ENCODE results near the gene ITGAD.

Gene ITGAD

GRCh38 chr16:31365131-31365865 lies 27.8 kb upstream of the ITGAD start:
- peak in 1 of 2 donors; percentile 52 for DNase-seq

DNA sequence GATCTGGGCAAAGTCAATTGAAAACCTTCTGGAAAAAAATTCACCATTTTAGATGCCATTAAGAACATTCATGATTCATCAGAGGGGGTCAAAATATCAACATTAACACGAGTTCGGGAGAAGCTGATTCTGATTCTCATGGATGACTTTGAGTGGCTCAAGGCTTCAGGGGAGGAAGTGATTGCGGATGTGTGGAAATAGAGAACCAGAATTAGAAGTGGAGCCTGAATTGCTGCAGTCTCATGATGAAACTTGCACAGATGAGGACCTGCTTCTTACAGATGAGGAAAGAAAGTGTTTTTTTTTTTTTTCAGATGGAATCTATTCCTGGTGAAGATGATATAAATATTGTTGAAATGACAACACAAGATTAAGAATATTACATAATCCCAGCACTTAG lies 25.3 kb upstream of the ITGAD start:
- DNase-seq, result peak in 1 of 2 donors; percentile 45

DNA sequence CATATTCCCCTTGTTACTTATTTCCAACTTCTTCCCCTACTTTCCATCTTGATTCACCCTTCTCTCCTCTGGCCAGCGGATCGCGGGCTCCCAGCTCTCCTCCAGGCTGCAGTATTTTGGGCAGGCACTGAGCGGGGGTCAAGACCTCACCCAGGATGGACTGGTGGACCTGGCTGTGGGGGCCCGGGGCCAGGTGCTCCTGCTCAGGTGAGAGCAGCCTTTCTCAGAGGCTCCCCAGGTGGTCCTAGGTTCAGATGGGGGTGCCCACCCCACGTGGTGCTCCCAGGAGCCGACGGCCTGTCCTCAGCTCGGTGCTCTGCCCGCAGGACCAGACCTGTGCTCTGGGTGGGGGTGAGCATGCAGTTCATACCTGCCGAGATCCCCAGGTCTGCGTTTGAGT lies 22.1 kb upstream of the ITGAD start:
- DNase-seq, result no peak

DNA sequence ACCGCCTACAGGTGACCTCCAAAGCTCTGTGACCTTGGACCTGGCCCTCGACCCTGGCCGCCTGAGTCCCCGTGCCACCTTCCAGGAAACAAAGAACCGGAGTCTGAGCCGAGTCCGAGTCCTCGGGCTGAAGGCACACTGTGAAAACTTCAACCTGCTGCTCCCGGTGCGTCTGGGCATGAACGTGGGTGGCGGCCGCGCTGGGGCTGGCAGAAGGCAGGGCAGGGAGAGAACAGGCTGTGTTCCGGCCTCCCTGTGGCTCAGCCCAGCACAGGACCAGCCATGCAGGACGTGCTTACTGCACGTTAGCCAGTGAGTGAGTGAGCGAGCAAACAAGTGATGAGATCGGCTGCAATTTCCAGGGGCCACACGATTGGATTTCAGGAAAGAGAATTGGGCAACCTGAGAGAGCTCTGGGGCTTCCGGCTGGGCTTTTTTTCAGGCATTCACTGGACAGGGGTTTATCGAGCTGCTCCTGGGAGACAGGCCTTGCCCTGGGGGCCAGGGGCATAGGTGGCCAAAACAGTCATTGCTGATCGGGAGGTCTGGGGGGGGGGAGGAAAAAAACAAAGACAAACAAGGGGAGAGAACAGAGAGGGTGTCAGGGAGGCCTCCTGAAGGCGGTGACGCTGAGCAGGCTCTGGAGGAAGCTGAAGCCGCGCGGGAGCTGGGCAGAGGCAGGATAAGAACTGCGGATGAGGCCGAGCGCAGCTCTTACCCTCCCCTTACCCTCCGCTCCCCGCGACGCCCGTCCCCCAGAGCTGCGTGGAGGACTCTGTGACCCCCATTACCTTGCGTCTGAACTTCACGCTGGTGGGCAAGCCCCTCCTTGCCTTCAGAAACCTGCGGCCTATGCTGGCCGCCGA lies 21.3 kb upstream of the ITGAD start:
- no peak for DNase-seq

DNA sequence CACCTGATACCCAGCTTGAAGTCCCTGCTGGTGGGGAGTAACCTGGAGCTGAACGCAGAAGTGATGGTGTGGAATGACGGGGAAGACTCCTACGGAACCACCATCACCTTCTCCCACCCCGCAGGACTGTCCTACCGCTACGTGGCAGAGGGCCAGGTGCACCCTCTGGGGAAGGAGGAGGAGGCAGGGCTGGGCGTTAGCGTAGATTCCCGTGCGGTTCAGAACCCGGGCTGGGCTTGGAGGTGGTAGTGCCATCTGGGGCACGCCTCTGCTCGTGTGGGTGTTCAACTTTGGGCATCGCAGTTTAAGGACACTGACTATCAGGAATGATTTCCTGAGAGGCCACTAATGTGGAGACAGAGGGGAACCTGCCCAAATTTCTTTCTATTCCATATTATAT lies 19.9 kb upstream of the ITGAD start:
- DNase-seq, result no peak

- no peak for DNase-seq
Measured at GRCh38 chr16:31375231-31375630, 17.9 kb upstream of the ITGAD start.

DNA sequence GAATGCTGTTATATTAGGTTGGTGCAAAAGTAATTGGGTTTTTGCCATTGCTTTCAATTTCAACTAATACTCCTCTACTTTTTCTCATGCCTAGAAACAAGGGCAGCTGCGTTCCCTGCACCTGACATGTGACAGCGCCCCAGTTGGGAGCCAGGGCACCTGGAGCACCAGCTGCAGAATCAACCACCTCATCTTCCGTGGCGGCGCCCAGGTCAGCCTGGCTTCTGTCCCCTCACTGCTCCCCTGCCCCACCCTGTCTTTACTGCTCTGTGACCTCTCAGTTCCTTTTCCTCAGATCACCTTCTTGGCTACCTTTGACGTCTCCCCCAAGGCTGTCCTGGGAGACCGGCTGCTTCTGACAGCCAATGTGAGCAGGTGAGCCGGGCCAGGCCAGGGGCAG lies 16.4 kb upstream of the ITGAD start:
- DNase-seq, result no peak

- no peak for DNase-seq
Measured at GRCh38 chr16:31377210-31377903, 15.8 kb upstream of the ITGAD start.

DNA sequence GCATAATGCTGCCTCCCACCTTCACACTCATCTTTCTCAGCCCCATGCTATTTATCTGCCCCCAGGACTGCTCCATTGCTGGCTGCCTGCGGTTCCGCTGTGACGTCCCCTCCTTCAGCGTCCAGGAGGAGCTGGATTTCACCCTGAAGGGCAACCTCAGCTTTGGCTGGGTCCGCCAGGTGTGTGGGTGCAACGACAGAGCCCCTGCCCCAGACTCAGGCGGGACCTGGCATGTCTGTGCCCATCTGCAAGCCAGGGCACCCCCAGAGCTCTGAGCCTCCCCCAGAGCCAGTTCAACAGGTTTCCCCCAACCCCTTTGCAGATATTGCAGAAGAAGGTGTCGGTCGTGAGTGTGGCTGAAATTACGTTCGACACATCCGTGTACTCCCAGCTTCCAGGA lies 12.9 kb upstream of the ITGAD start:
- DNase-seq, result no peak

DNA sequence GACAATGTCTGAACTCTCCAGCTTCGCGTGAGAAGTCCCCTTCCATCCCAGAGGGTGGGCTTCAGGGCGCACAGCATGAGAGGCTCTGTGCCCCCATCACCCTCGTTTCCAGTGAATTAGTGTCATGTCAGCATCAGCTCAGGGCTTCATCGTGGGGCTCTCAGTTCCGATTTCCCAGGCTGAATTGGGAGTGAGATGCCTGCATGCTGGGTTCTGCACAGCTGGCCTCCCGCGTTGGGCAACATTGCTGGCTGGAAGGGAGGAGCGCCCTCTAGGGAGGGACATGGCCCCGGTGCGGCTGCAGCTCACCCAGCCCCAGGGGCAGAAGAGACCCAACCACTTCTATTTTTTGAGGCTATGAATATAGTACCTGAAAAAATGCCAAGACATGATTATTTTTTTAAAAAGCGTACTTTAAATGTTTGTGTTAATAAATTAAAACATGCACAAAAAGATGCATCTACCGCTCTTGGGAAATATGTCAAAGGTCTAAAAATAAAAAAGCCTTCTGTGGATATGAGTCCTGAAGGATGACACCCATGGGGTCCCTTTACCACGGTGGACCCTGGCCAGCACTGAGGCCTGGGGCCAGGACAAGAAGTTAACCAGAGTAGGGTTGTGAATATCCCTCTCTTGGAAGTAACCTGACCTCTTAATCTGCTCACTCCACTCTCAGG lies 10.5 kb upstream of the ITGAD start:
- DNase-seq, result peak; percentile 66 to 67

GRCh38 chr16:31385680-31386079 lies 7.5 kb upstream of the ITGAD start:
- DNase-seq, result no peak

DNA sequence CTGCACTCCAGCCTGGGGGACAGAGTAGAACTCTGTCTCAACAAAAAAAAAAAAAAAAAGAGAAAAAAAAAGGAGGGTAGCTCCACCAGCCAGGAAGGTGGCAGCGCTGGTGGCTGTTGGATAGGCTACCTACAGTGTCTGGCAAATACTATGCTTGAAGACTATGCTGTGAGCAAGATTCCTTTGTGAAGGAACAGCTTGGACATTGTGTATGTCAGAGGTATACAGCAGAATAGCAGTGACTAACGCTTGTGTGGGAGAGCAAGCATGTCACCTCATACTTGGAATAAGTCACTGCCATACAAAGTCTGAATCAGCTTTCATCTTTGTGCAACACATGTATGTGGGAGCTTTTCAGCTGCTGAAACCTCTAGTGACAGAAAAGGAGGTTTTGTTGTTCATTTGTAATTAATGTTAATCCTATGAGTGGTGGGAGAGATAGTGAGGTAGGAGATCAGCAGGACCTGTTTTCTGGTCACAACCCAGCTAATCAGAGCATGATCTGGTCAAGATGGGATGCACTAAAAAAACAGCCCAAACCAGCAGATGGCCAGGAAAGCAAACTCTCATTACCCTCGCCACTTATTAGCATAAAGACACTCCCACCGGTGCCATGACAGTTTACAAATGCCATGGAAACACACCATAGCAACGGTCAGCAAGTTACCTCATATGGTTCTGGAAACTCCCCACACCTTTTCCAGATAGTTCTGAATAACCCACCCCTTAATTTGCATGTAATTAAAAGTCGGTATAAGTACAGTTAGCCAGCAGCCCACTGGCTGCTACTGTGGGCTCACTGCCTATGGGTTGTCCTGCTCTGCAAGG lies 6.8 kb upstream of the ITGAD start:
- peak; percentile 35 to 38 for DNase-seq

DNA sequence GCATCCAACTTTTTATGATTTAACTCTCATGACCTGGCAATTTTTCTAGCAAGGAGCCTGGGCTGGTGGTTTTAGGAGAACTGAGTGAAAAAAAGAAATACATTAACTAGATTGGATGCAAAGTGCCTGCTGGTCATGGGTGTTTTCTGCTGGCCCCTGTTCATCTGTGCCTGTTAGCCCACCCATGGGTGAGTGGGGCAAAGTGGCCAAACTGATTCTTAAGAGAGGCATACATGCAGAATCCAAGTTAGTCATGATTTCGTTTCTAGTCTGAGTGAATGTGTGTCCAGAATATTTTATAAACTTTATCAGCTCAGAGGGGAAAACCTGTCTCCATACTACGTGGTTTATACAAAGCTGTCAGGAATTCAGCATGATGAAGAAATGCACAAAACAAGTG lies 4.6 kb upstream of the ITGAD start:
- no peak for DNase-seq

DNA sequence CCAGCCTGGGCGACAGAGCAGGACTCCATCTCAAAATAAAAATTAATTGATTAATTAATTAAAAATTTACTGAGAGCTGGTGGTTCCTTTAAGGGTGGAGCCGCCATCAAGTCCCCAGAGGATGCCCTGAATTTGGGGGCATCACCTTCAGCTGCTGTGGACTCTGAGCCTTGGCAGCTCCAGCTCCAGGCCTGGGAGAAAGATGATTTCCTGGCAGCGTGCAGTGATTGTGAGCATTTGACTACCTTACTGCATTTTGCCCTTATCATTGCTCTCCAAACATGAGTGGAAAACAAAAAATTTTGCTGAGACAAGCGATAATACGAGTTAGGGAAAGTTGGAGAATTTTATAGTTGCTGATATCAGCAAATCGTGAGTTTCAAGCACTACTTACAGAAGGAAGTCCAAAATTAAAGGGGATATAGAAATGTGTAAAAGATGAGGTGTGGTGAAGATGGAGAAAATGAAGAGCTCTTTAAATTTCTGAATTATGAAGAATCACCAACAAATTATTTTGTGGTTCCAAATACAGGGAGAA lies 2.6 kb upstream of the ITGAD start:
- DNase-seq, result no peak

- DNase-seq, result no peak
Measured at GRCh38 chr16:31395647-31396046, 2.5 kb downstream of the ITGAD start.

GRCh38 chr16:31397096-31397660 lies 4.0 kb downstream of the ITGAD start:
- DNase-seq, result no peak

DNA sequence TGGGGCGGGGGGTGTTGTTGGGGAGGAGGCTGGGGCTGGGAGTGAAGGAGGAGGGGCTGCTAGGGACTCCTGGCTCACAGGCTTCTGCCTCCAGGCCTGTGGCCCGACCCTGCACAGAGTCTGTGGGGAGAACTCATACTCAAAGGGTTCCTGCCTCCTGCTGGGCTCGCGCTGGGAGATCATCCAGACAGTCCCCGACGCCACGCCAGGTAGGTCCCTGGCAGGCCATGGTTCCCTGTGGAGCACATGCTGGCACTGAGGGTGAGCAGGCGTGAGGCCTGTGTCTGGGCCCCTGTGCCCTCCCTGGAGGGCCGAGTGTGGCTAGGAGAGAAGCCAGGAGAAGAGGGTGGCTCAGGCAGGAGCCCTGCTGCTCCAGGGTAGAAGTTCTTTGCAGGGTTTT lies 4.6 kb downstream of the ITGAD start:
- DNase-seq, result no peak

DNA sequence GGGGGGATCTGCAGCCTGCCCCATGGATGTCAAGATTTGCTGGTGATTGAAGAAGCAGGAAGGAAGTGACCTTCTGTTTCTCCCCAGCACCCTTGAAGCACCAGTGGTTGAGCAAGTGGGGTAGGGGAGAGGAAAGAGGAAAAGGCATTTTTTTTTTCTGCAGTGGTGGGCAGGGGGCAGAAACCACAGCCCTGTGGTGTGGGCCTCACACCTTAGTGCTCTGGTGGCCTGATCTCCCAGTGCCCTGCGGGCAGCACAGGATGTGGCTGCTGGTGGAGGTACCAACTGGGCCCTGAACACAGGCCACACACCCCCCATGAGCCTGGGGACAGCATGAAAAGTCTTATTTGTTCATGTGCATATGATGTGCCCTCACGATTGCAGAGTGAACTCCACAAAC lies 7.1 kb downstream of the ITGAD start:
- DNase-seq, result peak; percentile 16 to 24

- DNase-seq, result no peak
Measured at GRCh38 chr16:31401436-31401835, 8.3 kb downstream of the ITGAD start.

GRCh38 chr16:31402687-31403086 lies 9.6 kb downstream of the ITGAD start:
- DNase-seq, result no peak

DNA sequence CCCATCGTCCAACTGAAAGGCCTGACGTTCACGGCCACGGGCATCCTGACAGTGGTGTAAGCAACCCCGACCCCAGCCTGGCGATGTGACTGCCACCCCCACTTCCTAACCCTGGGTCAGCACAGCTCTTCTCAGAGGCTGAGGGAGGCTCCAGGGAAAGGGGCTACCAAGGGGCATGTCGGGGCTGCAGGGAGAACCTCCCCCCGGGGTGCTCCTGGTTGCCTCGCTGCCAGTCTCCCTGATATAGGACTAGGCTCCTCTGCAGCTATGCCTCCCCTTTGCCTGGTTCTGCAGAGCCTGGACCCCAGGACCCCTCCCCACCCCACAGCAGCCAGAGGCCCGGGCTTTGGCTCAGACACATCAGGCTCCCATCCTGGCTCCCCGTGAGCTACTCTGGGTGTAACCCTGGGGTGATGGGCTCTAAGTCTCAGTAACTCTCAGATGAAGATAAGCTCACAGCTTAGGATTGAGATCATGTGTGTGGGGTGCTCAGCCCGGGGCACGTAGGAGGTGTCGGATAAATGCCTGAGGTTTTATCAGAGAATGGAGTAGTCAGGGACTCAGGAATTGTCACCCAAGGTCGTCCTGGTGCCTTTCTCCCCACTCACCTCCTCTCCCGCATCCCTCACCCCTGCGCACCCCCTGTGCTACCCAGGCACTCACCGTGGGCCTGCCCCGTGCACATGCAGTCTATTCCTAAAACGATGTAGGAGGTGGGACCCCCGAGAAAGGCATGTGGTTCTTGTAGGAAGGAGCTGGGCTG lies 10.6 kb downstream of the ITGAD start:
- no peak for DNase-seq

Measured in CD4-positive, alpha-beta T cell treated with Interferon alpha-2 for 1 hour (primary cell).